ENCODE measurements around the gene JDP2.

The JDP2 gene

GRCh38 chr14:75411214-75411540 is 16.6 kb upstream of the JDP2 start:
- DNase-seq: no peak

DNA sequence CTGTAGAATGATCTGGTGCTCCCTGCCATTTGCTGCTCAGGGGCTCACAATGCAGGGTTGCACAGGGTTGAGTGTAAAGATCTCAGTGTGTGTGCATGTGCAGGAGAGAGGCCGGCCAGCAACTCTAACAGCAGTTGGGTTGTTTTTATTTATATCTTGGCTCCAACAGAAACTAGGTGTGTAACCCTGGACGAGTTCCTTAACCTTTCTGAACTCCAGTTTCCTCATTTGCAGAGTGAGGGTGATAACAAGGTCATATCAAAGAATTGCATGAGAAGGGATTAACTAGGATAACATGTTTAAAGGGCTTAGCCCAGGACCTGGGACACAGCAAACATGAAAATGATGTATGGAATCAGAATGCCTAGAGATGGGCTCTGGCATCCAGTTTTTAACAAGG is 14.8 kb upstream of the JDP2 start:
- DNase-seq: no peak

DNA sequence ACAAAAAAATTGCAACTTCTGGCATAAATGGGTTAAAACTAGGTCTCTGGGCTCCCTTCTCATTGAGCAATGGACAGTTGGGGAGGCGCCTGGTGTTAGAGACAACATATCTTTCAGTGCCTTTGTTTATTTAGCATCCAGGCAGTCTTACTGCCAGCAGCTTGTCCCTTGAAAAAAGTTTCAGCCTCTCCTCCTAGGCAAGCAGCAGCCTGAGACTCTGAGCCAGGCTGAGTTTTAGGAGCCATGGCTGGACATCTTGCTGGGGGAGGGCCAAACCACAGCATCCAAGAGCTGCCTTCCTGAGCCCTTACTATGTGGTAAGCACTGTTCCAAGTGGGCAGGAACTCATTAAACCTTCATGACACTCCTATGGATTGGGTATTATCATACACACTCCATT is 10.1 kb upstream of the JDP2 start:
- DNase-seq: no peak

DNA sequence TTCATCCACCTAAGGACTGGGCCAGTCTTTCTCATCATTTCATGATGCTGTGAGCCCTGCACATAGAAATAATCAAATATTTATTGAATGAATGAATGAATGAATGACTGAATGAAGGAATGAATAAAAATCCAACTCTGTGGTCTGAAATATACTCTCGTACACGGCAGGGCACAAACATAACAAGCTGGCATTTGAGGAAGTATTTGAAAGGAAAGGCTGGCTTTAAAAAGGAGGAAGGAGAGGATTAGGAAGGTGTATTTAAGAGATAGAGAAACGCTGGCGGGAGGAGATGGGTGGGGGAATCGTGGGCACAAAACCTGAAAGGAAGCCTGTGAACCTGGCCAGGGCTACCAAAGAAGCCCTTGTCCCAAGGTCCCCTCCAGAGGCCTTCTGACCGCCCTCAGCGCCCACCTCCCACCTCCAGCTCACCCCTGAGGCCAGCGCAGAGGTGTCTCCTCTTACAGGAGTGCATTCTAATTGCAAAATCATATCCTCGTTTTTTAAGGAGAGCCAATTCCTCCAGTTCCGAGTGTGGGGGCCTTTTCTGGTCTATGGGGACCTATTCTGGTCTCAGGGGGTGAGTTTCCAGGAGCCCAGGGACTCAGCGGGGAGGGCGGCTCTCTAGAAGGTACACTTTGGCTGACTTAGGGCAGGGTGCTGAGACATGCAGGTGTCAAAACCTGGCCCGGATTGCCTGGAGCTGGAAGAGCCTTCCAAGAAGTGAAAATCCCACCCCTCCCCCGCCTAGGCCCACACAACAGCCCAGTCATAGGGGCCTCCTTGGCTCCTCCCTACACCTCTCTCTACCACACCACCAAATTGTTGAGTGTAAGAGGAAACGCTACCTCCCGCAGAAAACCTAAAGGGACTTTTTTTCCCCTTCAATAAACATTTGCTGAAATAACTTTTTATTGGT is 8.7 kb upstream of the JDP2 start:
- DNase-seq: no peak

DNA sequence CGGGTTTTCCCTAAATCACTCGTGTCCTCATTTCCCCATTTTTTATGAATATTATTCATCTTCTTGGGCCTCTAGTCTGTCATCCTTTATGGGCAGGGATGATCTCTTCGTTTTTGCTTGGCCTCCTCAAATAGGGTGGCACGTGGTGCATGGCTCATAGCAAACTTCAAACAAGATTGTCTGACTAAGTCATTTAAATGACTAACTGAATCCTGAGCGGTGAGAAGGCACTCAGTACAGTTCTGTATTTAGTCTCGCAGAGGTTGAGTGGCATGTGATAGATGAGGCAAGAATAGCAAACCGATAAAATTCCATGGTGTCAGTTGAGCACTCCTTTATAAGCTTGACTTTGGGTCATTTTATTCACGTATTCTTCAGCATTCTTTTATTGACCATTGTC is 5.7 kb upstream of the JDP2 start:
- DNase-seq: no peak

GRCh38 chr14:75424496-75424895 is 3.3 kb upstream of the JDP2 start:
- no peak for DNase-seq

DNA sequence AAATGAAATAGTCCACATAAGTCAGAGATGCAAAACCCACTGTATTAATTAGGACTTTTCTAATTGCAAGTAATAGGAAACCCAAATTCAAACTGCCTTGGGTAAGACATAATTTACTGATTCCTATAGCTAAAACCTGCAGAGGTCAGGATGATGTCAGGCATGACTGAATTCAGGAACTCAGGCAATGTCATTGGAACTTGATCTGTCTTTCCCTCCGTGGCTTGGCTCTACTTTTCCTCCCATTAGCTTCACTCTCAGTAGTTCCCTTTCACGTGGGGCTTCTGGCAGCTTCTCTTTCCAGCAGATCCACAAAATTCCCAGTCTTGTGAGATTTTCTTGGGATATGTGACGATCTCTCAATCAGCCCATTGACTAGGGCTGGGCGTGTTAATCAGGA is 2.4 kb upstream of the JDP2 start:
- DNase-seq: no peak

GRCh38 chr14:75426332-75427125 is 1.3 kb upstream of the JDP2 start:
- DNase-seq: no peak

GRCh38 chr14:75427126-75427481 is 718 bp upstream of the JDP2 start:
- DNase-seq: no peak

- no peak for DNase-seq
These were observed 645 bp downstream of the JDP2 start for GRCh38 chr14:75428230-75429104.

DNA sequence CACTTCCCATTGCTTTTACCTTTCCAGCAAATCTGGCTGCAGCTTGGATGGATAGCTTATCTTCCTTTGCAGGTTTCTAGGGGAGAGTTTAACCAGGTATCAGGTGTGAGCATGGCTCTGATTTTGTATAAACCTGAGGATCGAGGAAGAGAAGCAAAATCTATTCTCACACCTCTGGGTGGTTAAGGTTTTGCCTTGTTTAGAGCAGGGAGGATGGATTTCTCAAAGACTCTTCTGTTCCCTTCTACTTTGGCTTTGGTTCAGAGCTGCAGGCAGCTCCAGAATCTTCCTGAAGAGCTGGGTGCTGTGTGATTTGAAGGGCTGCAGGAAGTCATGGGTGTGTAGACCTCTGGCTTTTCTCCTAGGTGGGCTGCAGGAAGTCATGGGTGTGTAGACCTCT is 1.7 kb downstream of the JDP2 start:
- DNase-seq: no peak

DNA sequence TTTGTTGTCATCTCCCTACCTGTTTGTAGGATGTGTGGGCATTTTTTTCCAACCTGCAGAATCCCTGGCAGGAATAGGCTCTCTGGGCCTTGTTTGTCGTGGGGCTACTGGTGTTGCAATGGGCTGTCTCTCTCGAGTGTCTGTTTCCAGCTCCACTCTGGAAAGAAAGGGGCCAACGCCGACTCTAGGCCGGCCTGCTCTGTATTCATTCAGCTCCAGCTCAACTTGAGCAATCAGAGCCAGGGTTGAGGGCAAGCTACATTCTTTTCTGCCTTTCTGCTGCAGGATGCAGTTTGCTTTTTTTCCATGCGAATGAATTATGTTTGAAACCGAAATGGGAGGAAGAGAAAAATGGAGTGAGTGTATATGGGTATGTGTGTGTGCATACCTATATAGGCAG is 2.3 kb downstream of the JDP2 start:
- DNase-seq: peak; percentile 54

DNA sequence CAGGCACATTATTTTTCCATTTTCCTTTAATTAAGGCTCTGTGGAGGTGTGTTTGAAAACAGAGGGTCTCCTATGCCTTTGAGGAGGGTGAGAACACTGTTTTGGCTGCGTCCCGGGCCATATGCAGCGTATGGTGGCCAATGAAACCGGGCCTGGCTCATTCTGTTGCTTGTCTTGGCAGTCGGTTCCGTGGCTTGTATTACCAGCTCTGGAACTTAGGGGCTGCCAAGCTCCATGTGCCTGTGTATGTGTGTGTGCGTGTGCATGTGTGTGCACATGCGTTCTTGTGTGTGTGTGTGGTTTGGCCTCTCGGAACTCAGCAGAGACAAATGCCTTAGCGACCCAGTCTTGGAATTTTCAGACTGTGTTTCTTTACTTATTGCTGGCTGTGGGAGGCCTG is 2.7 kb downstream of the JDP2 start:
- peak; percentile 87 for DNase-seq

DNA sequence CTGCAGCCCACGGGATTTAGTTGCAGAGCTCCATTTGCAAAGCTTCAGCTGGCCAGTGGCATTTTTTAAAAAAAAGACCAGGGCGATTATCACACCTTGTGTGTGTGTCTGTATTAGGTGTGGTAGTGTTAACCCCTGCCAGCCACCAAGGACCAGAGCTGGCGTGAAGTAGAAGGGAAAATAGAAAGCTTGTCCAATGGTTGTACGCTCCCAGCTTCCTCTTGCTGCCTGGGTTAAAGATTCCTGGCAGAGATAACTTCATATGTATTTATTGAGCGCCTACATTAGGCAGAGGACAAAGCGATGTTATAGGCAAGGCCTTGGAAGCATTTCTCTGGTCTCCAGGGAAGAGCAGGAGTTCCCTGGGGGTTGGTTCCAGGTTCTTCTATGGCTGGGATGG is 3.2 kb downstream of the JDP2 start:
- DNase-seq: no peak

GRCh38 chr14:75431827-75432226 is 4.0 kb downstream of the JDP2 start:
- DNase-seq: no peak

- no peak for DNase-seq
These were observed 4.6 kb downstream of the JDP2 start for GRCh38 chr14:75432411-75432810.

- no peak for DNase-seq
These were observed 5.8 kb downstream of the JDP2 start for GRCh38 chr14:75433631-75434071.

- no peak for DNase-seq
These were observed 6.5 kb downstream of the JDP2 start for GRCh38 chr14:75434138-75434889.

DNA sequence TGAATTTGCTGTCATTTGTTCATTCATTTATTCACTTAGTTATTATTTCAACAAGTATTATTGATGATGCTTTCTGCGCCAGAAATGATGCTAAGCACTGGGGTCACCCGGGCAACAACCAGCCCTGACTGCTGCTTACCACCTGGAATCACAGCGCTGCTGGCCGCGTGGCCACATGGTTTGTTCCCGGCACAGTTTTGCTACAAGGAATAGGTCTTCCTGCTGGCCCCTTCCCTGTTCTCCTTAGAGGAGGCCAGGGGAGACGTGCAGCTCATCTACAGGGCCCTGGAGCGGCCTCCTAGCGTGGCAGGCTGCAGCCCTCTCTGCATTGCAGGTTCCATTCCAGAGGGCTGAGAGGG is 7.0 kb downstream of the JDP2 start:
- no peak for DNase-seq

- no peak for DNase-seq
These were observed 7.7 kb downstream of the JDP2 start for GRCh38 chr14:75435473-75435872.

GRCh38 chr14:75437201-75438143 is 9.7 kb downstream of the JDP2 start:
- DNase-seq: no peak
